H9 (cell line): ENCODE measurements around the gene SPOP. TPM values are rescaled to one million over a fixed set of nuclear protein-coding genes. Genes with fewer than 3 reads are reported as not detected.

Source experiments
- DNase-seq: peaks from one replicate; pipeline ENCODE4 v3.0.0-alpha.2; 2017
- H2AFZ ChIP-seq: one replicate; pipeline ENCODE4 v1.6.1; 2013; ENCODE audit warnings: mild to moderate bottlenecking, low read length, control low read depth, moderate library complexity
- H2AK5ac ChIP-seq: 2 replicates; pipeline ENCODE4 v1.6.1; 2013; ENCODE audit warnings: low read length, control low read depth, mixed read lengths; ENCODE audit not compliant: insufficient read length
- H2BK120ac ChIP-seq: one replicate; pipeline ENCODE4 v1.6.1; 2013; ENCODE audit warnings: low read depth, mild to moderate bottlenecking, low read length, control low read depth, inconsistent platforms; ENCODE audit not compliant: poor library complexity, severe bottlenecking
- H2BK12ac ChIP-seq: 2 replicates; pipeline ENCODE4 v1.6.1; 2013; ENCODE audit warnings: low read length, control low read depth, mixed read lengths, low read depth; ENCODE audit not compliant: insufficient read length
- H2BK15ac ChIP-seq: 2 replicates; pipeline ENCODE4 v1.6.1; 2013; ENCODE audit warnings: low read depth, low read length, control low read depth
- H2BK20ac ChIP-seq: one replicate; pipeline ENCODE4 v1.6.1; 2013; ENCODE audit warnings: low read depth, mild to moderate bottlenecking, low read length, control low read depth, inconsistent platforms; ENCODE audit not compliant: poor library complexity, severe bottlenecking
- H2BK5ac ChIP-seq: 2 replicates; pipeline ENCODE4 v1.6.1; 2013; ENCODE audit warnings: low read length, control low read depth, mixed read lengths; ENCODE audit not compliant: insufficient read length
- H3K14ac ChIP-seq: 2 replicates; pipeline ENCODE4 v1.6.1; 2013; ENCODE audit warnings: low read length, control low read depth; ENCODE audit not compliant: insufficient read depth
- H3K18ac ChIP-seq: 2 replicates; pipeline ENCODE4 v1.6.1; 2013; ENCODE audit warnings: low read depth, mild to moderate bottlenecking, mixed read lengths, low read length, control low read depth; ENCODE audit not compliant: insufficient read length
- H3K23ac ChIP-seq: 2 replicates; pipeline ENCODE4 v1.6.1; 2013; ENCODE audit warnings: low read length, control low read depth, mixed read lengths, low read depth; ENCODE audit not compliant: insufficient read length
- H3K23me2 ChIP-seq: 2 replicates; pipeline ENCODE4 v1.6.1; 2013; ENCODE audit warnings: low read depth, mild to moderate bottlenecking, mixed read lengths, low read length, control low read depth; ENCODE audit not compliant: insufficient read length, poor library complexity, severe bottlenecking
- H3K27ac ChIP-seq: 2 replicates; pipeline ENCODE4 v1.5.1; 2013; ENCODE audit warnings: low read length, control low read depth, mixed read lengths, low read depth; ENCODE audit not compliant: insufficient read length
- H3K27me3 ChIP-seq: 2 replicates; pipeline ENCODE4 v1.6.1; 2013; ENCODE audit warnings: low read length, control low read depth, inconsistent platforms; ENCODE audit not compliant: insufficient read depth
- H3K4ac ChIP-seq: 2 replicates; pipeline ENCODE4 v1.6.1; 2013; ENCODE audit warnings: low read depth, mild to moderate bottlenecking, control low read depth, inconsistent platforms, low read length, moderate library complexity
- H3K4me1 ChIP-seq: 2 replicates; pipeline ENCODE4 v1.6.1; 2013; ENCODE audit warnings: low read length, control low read depth, inconsistent platforms; ENCODE audit not compliant: insufficient read depth
- H3K4me2 ChIP-seq: 2 replicates; pipeline ENCODE4 v1.6.1; 2013; ENCODE audit warnings: low read length, control low read depth, mixed read lengths; ENCODE audit not compliant: insufficient read length, insufficient read depth
- H3K56ac ChIP-seq: 2 replicates; pipeline ENCODE4 v1.6.1; 2013; ENCODE audit warnings: low read depth, mild to moderate bottlenecking, mixed read lengths, low read length, control low read depth; ENCODE audit not compliant: insufficient read length
- H3K79me1 ChIP-seq: 2 replicates; pipeline ENCODE4 v1.6.1; 2013; ENCODE audit warnings: low read depth, mild to moderate bottlenecking, moderate library complexity, low read length, control low read depth, inconsistent platforms; ENCODE audit not compliant: insufficient read depth, poor library complexity, severe bottlenecking
- H3K79me2 ChIP-seq: 2 replicates; pipeline ENCODE4 v1.6.1; 2013; ENCODE audit warnings: low read length, control low read depth, inconsistent platforms; ENCODE audit not compliant: insufficient read depth
- H3K9ac ChIP-seq: 2 replicates; pipeline ENCODE4 v1.6.1; 2013; ENCODE audit warnings: low read length, control low read depth, mixed read lengths; ENCODE audit not compliant: insufficient read length; ENCODE audit errors: extremely low read depth
- H3K9me3 ChIP-seq: one replicate; pipeline ENCODE4 v1.6.1; 2013; ENCODE audit warnings: low read depth, low read length, inconsistent platforms; ENCODE audit not compliant: control insufficient read depth
- H3T11ph ChIP-seq: one replicate; pipeline ENCODE4 v1.6.1; 2013; ENCODE audit warnings: mild to moderate bottlenecking, low read length, control low read depth, inconsistent platforms
- H4K20me1 ChIP-seq: one replicate; pipeline ENCODE4 v1.6.1; 2013; ENCODE audit not compliant: control insufficient read depth, insufficient read length, insufficient read depth
- H4K5ac ChIP-seq: 2 replicates; pipeline ENCODE4 v1.6.1; 2013; ENCODE audit warnings: low read depth, mild to moderate bottlenecking, mixed read lengths, low read length, control low read depth; ENCODE audit not compliant: insufficient read length
- H4K8ac ChIP-seq: replicated peaks from 2 replicates; pipeline ENCODE4 v1.6.1; 2013; ENCODE audit warnings: low read length, control low read depth, mixed read lengths, low read depth; ENCODE audit not compliant: insufficient read length
- H4K91ac ChIP-seq: 2 replicates; pipeline ENCODE4 v1.6.1; 2013; ENCODE audit warnings: low read depth, mild to moderate bottlenecking, moderate library complexity, mixed read lengths, low read length, control low read depth; ENCODE audit not compliant: insufficient read length
- H3K27ac Mint-ChIP-seq, 3 experiments: 2 replicates in 2 of 3; 3 replicates in 1 of 3; pipeline ENCODE4 v1.8.0; 2020 to 2021; ENCODE audit warnings: mixed read lengths in 3 of 3, mild to moderate bottlenecking in 1 of 3, moderate library complexity in 1 of 3
- H3K27me3 Mint-ChIP-seq: 2 replicates; pipeline ENCODE4 v1.8.0; 2021; ENCODE audit warnings: low read depth, mild to moderate bottlenecking, moderate library complexity, mixed read lengths
- H3K36me3 Mint-ChIP-seq, 3 experiments: 2 replicates in 2 of 3; 3 replicates in 1 of 3; pipeline ENCODE4 v1.8.0; 2020 to 2021; ENCODE audit warnings: low read depth in 3 of 3, mixed read lengths in 3 of 3; ENCODE audit not compliant: insufficient read depth in 1 of 3
- H3K4me1 Mint-ChIP-seq, 2 experiments: 2 replicates each; pipeline ENCODE4 v1.8.0; 2020; ENCODE audit warnings: mixed read lengths in 2 of 2
- H3K4me3 Mint-ChIP-seq, 2 experiments: 2 replicates in 1 of 2; 3 replicates in 1 of 2; pipeline ENCODE4 v1.8.0; 2020 to 2021; ENCODE audit warnings: mild to moderate bottlenecking in 2 of 2, mixed read lengths in 2 of 2, moderate library complexity in 1 of 2
- H3K9me3 Mint-ChIP-seq, 2 experiments: 2 replicates in 1 of 2; 3 replicates in 1 of 2; pipeline ENCODE4 v1.8.0; 2020; ENCODE audit warnings: mild to moderate bottlenecking in 2 of 2, mixed read lengths in 2 of 2, moderate library complexity in 1 of 2
- WGBS: extraction: QIAGEN DNeasy Blood & Tissue Kit; methylation state at CpG from one replicate; pipeline ENCODE4 v1.1.7; 2013; ENCODE audit warnings: missing lambda C conversion rate, low lambda C conversion rate, mixed read lengths; ENCODE audit not compliant: insufficient read length; ENCODE audit errors: extremely low coverage; 5-methylcytosine and 5-hydroxymethylcytosine counted together
- total RNA-seq: library from RNA; stranded (reverse); gene quantifications from 2 replicates; pipeline ENCODE4 v1.2.1, GENCODE V29; 2021
- TF ChIP-seq, protein P1 (sequence below): fragments of 200-600 bp; sonication (generic); conservative IDR thresholded peaks from 3 replicates; pipeline ENCODE4 v1.8.0; 2021; ENCODE audit warnings: antibody characterized with exemption, mild to moderate bottlenecking

The SPOP gene
- total RNA-seq, 1 experiment from 2014 or later = 33.7 TPM

DNA sequence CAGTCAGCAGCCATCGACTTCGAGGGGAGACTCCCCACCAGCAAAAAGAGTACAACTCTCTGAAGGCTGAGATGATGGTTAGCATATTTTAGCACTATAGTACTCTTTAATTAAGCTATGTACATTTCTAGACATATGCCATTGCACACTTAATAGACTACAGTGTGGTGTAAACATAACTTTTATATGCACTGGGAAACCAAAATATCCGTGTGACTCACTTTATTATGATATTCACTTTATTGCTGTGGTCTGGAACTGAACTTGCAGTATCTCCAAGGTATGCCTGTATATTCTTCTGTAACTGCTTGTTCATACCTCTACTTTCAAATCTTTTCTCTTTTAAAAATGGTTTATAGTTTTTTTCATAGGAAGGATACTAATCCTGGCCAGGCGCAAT lies 113.3 kb downstream of the SPOP start:
- H2AFZ ChIP-seq = no peak overlapping the region
- no peak overlapping the region for H3K14ac ChIP-seq
- H3K18ac ChIP-seq = no peak overlapping the region
- H3K79me1 ChIP-seq = no peaks in the 10 kb centered on the region
- no peaks in the 10 kb centered on the region for H4K20me1 ChIP-seq
- no peak overlapping the region for H3K56ac ChIP-seq
- no CpG with 5 or more reads among the region's 4 CpGs for WGBS
- H3K23me2 ChIP-seq = peaks cover 5% of the 10 kb centered on the region
- TF ChIP-seq, protein P1, sequence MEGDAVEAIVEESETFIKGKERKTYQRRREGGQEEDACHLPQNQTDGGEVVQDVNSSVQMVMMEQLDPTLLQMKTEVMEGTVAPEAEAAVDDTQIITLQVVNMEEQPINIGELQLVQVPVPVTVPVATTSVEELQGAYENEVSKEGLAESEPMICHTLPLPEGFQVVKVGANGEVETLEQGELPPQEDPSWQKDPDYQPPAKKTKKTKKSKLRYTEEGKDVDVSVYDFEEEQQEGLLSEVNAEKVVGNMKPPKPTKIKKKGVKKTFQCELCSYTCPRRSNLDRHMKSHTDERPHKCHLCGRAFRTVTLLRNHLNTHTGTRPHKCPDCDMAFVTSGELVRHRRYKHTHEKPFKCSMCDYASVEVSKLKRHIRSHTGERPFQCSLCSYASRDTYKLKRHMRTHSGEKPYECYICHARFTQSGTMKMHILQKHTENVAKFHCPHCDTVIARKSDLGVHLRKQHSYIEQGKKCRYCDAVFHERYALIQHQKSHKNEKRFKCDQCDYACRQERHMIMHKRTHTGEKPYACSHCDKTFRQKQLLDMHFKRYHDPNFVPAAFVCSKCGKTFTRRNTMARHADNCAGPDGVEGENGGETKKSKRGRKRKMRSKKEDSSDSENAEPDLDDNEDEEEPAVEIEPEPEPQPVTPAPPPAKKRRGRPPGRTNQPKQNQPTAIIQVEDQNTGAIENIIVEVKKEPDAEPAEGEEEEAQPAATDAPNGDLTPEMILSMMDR = no peak
- no peak overlapping the region for H3K4me2 ChIP-seq
- no peaks in the 10 kb centered on the region for H3K79me2 ChIP-seq
- H3K27me3 ChIP-seq = no peaks in the 10 kb centered on the region
- no peak overlapping the region for H2BK15ac ChIP-seq
- H2BK120ac ChIP-seq = no peak overlapping the region
- DNase-seq = no peak
- no peaks in the 10 kb centered on the region for H3K9me3 ChIP-seq
- Mint-ChIP-seq H3K27ac (no peak overlapping the region), H3K4me1 (peaks cover 9 to 14% of the 10 kb centered on the region in 2 experiments), H3K27me3 (peaks cover 26% of the 10 kb centered on the region), H3K9me3 (no peaks in the 10 kb centered on the region), H3K36me3 (no peaks in the 10 kb centered on the region), H3K4me3 (no peak overlapping the region)
- no peak overlapping the region for H3K27ac ChIP-seq
- no peaks in the 10 kb centered on the region for H3K4me1 ChIP-seq
- no peak overlapping the region for H4K5ac ChIP-seq
- no peak overlapping the region for H2AK5ac ChIP-seq
- H3K9ac ChIP-seq = no peak overlapping the region
- no peak overlapping the region for H2BK20ac ChIP-seq
- no peak overlapping the region for H4K91ac ChIP-seq
- H2BK12ac ChIP-seq = no peak overlapping the region
- no peak overlapping the region for H4K8ac ChIP-seq
- no peak overlapping the region for H2BK5ac ChIP-seq
- no peak overlapping the region for H3K23ac ChIP-seq
- H3K4ac ChIP-seq = no peak overlapping the region
- H3T11ph ChIP-seq = no peak overlapping the region
